Tibial artery (tissue), 4 donors: ENCODE measurements around the gene CPLX3.

ENCODE experiments used
- DNase-seq, 2 donors: peaks; one replicate each; pipeline ENCODE4 v3.0.0-alpha.2; 2019
- H3K27ac ChIP-seq, 2 donors: fragments of 200-600 bp; sonication (generic) in 1 of 2; 1 replicate in 1 of 2; 2 replicates in 1 of 2; pipeline ENCODE4 v1.5.1; 2018 to 2019; ENCODE audit warnings: mild to moderate bottlenecking in 1 of 2
- H3K27me3 ChIP-seq, 2 donors: fragments of 200-600 bp; sonication (generic) in 1 of 2; one replicate each; pipeline versions ENCODE4 v1.5.1 to v1.6.0; 2016 to 2019
- H3K36me3 ChIP-seq, 3 donors: fragments of 200-600 bp; sonication (generic) in 2 of 3; one replicate each; pipeline ENCODE4 v1.5.1; 2016 to 2019; ENCODE audit warnings: mild to moderate bottlenecking in 2 of 3
- H3K4me1 ChIP-seq, 4 donors: fragments of 200-600 bp; sonication (generic) in 2 of 4; 1 replicate in 3 of 4; 2 replicates in 1 of 4; pipeline ENCODE4 v1.5.1; 2016 to 2019
- H3K4me3 ChIP-seq, 2 donors: fragments of 200-600 bp; sonication (generic) in 1 of 2; 1 replicate in 1 of 2; 2 replicates in 1 of 2; pipeline ENCODE4 v1.5.1; 2018 to 2019; ENCODE audit warnings: mild to moderate bottlenecking in 2 of 2
- H3K9me3 ChIP-seq, 3 donors: fragments of 200-600 bp; sonication (generic) in 1 of 3; one replicate each; pipeline ENCODE4 v1.5.1; 2016 to 2019
- intact Hi-C: fragments of 100-400 bp; cut with DNase I; formaldehyde crosslinking; loops from one replicate; pipeline ENCODE4 v1.15.0; 2023; ENCODE audit warnings: low total_unique reads
- TF ChIP-seq, protein P1 (sequence below), 2 experiments: fragments of 200-600 bp in 1 of 2; fragments of 450-650 bp in 1 of 2; IDR thresholded peaks; one replicate each; pipeline ENCODE4 v1.5.1; 2017 to 2019; ENCODE audit warnings: antibody characterized with exemption in 2 of 2, mild to moderate bottlenecking in 1 of 2, moderate library complexity in 1 of 2

The CPLX3 gene

DNA sequence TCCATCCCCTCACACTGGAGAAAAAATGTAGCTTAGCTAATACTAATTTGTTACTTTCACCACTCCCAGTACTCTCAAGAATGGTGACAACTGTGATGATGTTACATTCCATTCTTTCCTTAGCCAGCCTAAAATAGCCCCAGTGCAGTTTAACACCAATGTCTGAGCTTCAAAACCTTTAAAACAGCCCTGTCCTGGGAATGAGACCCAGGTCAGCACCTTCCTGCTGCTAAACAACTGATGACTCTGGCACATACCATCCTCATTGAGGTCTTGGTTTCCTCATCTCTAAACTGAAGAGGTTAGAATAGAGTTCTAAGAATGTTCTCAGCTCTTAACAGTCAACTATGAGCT lies 42.9 kb downstream of the CPLX3 start:
- Histone ChIP-seq H3K9me3 (no peaks in the 10 kb centered on the region), H3K36me3 (peaks cover 0 to 10% (median 0%) of the 10 kb centered on the region in 3 donors), H3K4me3 (peak overlapping the region in 1 of 2 donors; percentile 2), H3K4me1 (peaks cover 7 to 65% (median 43%) of the 10 kb centered on the region in 4 donors), H3K27ac (peak overlapping the region in 1 of 2 donors; percentile 37), H3K27me3 (no peaks in the 10 kb centered on the region)
- intact Hi-C loops = no loop called here
- TF ChIP-seq, protein P1, sequence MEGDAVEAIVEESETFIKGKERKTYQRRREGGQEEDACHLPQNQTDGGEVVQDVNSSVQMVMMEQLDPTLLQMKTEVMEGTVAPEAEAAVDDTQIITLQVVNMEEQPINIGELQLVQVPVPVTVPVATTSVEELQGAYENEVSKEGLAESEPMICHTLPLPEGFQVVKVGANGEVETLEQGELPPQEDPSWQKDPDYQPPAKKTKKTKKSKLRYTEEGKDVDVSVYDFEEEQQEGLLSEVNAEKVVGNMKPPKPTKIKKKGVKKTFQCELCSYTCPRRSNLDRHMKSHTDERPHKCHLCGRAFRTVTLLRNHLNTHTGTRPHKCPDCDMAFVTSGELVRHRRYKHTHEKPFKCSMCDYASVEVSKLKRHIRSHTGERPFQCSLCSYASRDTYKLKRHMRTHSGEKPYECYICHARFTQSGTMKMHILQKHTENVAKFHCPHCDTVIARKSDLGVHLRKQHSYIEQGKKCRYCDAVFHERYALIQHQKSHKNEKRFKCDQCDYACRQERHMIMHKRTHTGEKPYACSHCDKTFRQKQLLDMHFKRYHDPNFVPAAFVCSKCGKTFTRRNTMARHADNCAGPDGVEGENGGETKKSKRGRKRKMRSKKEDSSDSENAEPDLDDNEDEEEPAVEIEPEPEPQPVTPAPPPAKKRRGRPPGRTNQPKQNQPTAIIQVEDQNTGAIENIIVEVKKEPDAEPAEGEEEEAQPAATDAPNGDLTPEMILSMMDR (IDR thresholded peaks at IDR 0.05) = no peak
- no peak for DNase-seq

DNA sequence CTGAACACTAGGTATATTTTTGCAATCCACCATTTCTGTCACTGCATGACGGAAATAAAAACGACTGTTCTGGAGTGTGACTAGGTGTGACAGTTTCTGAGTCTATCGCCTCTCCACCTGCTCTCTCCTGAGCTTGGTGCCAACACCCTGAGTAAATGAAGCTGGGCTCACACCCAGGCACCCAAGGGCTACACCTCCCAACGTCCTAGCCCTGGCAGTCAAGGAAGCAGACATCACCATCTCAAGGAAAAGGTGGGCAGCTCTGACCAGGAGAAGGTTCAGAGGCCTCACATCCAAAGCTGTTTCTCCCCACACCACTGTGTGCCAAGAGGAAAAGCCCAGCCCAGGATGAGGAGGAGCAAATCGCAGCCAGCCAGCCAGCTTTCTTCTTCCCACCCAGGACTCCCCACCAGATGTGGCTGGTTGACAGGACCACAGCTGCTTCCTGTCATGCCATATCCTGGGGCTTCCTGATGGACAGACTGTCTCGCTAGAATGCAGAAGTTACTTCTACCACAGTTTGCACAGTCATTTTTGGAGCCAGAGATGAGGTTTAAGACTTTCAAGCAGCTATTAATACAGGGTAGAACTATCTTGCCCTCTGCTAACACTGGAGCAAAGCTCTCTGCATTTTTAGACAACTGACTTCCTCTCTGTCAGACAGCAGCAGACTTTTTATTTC lies 43.4 kb downstream of the CPLX3 start:
- H3K27me3 ChIP-seq = no peaks in the 10 kb centered on the region
- TF ChIP-seq, protein P1 (IDR thresholded peaks at IDR 0.05) = no peak
- peak; percentile 75 for DNase-seq
- peaks cover 7 to 65% (median 43%) of the 10 kb centered on the region in 4 donors for H3K4me1 ChIP-seq
- H3K36me3 ChIP-seq = peaks cover 0 to 9% (median 0%) of the 10 kb centered on the region in 3 donors
- H3K27ac ChIP-seq = peak overlapping the region; percentile 34 to 37
- intact Hi-C loops = no loop called here
- H3K4me3 ChIP-seq = peak overlapping the region in 1 of 2 donors; percentile 2
- H3K9me3 ChIP-seq = no peaks in the 10 kb centered on the region

DNA sequence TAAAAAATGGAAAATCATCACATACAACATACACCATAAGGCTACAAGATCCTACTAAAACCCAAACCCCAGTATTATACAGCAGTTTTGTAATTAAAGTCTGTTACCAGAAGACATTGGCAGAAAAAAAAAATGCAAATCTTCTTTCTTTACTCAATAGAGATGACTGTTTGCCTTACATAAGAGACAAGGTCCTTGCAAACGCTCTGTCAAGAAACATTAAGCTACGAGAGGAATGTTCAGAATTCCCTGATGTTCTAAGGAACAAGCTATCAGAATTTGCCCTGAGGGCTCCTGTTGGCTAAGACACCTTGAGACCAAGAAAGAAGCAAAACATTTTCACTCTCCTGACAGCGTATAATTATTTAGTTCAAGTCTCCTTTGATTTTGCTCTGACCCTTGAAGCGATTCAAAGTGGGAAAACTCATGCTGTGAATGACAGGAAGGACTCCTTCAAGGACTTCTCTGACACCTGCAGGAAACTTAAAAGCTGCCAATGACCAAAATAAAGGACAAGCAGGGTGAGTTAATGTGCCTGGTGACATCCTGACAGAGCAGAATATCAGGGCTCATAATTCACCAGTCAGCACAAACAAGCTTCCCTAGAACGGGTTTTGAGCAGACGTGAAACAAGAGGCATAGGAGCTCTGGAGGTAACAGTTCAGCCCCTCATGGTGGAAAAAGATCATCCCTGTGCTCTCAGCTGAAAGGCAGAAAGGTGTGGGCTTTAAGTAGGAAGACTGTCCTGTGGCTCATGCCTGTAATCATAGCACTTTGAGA lies 44.2 kb downstream of the CPLX3 start:
- H3K9me3 ChIP-seq = no peaks in the 10 kb centered on the region
- H3K27me3 ChIP-seq = no peaks in the 10 kb centered on the region
- TF ChIP-seq, protein P1 (IDR thresholded peaks at IDR 0.05) = no peak
- intact Hi-C loops = no loop called here
- H3K27ac ChIP-seq = peak overlapping the region; percentile 34 to 37
- H3K4me1 ChIP-seq = peaks cover 7 to 65% (median 43%) of the 10 kb centered on the region in 4 donors
- DNase-seq = no peak
- no peak overlapping the region for H3K4me3 ChIP-seq
- peaks cover 0 to 9% (median 0%) of the 10 kb centered on the region in 3 donors for H3K36me3 ChIP-seq

DNA sequence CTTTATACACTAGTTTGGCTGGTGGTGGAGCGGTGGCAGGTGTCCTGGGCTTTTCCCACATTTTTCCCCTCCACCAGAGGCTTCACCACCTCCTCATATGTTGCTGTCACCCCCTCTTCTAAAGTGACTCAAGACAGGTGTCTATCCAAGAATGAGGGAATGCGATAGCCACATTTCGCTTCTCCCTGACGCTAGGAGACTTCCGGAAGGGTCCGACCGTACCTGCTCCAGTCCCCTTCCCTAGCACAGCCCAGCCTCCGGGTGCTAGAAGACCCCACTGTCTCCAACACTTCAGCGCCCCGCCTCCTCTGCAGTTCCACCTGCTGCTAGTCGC lies 46.2 kb downstream of the CPLX3 start:
- Histone ChIP-seq H3K9me3 (no peaks in the 10 kb centered on the region), H3K4me1 (peaks cover 7 to 54% (median 41%) of the 10 kb centered on the region in 4 donors), H3K27me3 (no peaks in the 10 kb centered on the region), H3K36me3 (peaks cover 0 to 9% (median 0%) of the 10 kb centered on the region in 3 donors), H3K27ac (peak overlapping the region; percentile 78 to 89), H3K4me3 (peak overlapping the region; percentile 61)
- no peak for DNase-seq
- TF ChIP-seq, protein P1 (IDR thresholded peaks at IDR 0.05) = no peak
- intact Hi-C loops = no loop called here

DNA sequence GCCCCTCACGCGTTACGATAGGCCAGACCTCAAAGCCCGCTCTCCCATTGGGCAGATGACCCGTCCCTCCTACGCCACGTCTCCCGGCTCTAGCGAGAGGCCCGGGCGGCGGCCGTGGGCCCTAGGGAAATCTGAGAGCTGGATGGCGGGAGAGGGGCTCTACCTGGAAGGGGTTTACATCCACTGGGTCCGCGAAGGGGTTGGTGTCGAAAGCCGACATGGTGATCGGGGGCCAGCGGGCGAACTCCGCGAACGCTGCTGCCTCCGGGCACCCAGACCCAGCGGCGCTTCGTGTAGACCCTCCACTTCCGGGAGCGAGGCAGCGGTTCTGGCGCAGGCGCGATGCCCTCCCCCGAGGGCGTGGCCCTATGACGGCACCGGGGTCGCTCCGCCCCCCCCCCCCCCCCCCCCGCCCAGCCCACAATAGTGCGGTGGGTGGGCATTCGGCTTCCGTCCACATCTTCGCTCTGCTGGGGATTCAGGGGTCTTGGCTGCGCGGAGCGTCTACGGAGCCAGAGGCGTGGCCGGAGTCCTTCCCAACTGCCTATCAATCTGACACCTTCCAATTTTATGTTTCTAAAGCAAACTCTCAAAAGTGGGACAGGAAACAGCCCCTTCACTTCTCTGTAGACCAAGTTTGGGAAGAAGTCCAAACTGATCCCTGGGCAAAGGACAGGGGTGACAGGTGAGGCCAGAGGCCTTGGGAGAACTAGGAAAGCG lies 46.8 kb downstream of the CPLX3 start, which contains the start of gene SCAMP2:
Gene SCAMP2, minus strand, starts transcription at position 330 of the 720 bp plus-strand sequence. Its CDS starts 110 bp downstream, at position 220.
- no peaks in the 10 kb centered on the region for H3K27me3 ChIP-seq
- TF ChIP-seq, protein P1 (IDR thresholded peaks at IDR 0.05) = no peak
- peaks cover 0 to 4% (median 0%) of the 10 kb centered on the region in 3 donors for H3K36me3 ChIP-seq
- H3K4me1 ChIP-seq = peaks cover 7 to 48% (median 38%) of the 10 kb centered on the region in 4 donors
- DNase-seq = peak; percentile 94 to 97
- peak within 1 kb of the TSS; percentile 78 to 89 for H3K27ac ChIP-seq
- intact Hi-C loops = no loop called here
- no peaks in the 10 kb centered on the region for H3K9me3 ChIP-seq
- H3K4me3 ChIP-seq = peak within 1 kb of the TSS; percentile 61
